T-helper 17 cell (primary cell): ENCODE data around the gene MED13L. TPM values are rescaled to one million over a fixed set of nuclear protein-coding genes. Genes with fewer than 3 reads are reported as not detected.

ENCODE experiments used
- ATAC-seq: fragments of 150-1000 bp; cut with Tn5 transposase; 2 replicates; pipeline ENCODE4 v1.10.0; 2021; ENCODE audit warnings: mild to moderate bottlenecking, moderate library complexity
- DNase-seq, 3 donors: peaks; one replicate each; pipeline versions ENCODE4 v3.0.0 to v3.0.0-alpha.2; 2020 to 2021
- H3K9me3 ChIP-seq: one replicate; pipeline ENCODE4 v1.7.0; 2013; ENCODE audit warnings: low read length, mild to moderate bottlenecking; ENCODE audit not compliant: control insufficient read depth, poor library complexity, severe bottlenecking
- H3K27ac Mint-ChIP-seq: one replicate; pipeline ENCODE4 v1.8.0; 2022; ENCODE audit warnings: mild to moderate bottlenecking, moderate library complexity, mixed read lengths
- H3K27me3 Mint-ChIP-seq: one replicate; pipeline ENCODE4 v1.8.0; 2022; ENCODE audit warnings: mixed read lengths
- H3K36me3 Mint-ChIP-seq: one replicate; pipeline ENCODE4 v1.8.0; 2022; ENCODE audit warnings: low read depth, mixed read lengths
- H3K4me1 Mint-ChIP-seq: one replicate; pipeline ENCODE4 v1.8.0; 2022; ENCODE audit warnings: mild to moderate bottlenecking, mixed read lengths
- H3K4me3 Mint-ChIP-seq: one replicate; pipeline ENCODE4 v1.8.0; 2022; ENCODE audit warnings: mild to moderate bottlenecking, moderate library complexity, mixed read lengths
- total RNA-seq, 4 donors: library from RNA in 2 of 4; stranded (reverse) in 2 of 4; gene quantifications; one replicate each; pipeline ENCODE4 v1.2.3 and lab custom pipeline; 2022 to 2026

Gene MED13L
- total RNA-seq, 2 donors from 2014 or later = 184 to 193 TPM

GRCh38 chr12:115941362-115941761 is 336.1 kb downstream of the MED13L start:
- H3K27ac Mint-ChIP-seq = no peak overlapping the region
- peaks cover 21% of the 10 kb centered on the region for H3K27me3 Mint-ChIP-seq
- H3K36me3 Mint-ChIP-seq = no peaks in the 10 kb centered on the region
- ATAC-seq (no peak), DNase-seq (no peak)
- H3K4me1 Mint-ChIP-seq = no peaks in the 10 kb centered on the region
- H3K9me3 ChIP-seq = no peaks in the 10 kb centered on the region
- H3K4me3 Mint-ChIP-seq = no peak overlapping the region

GRCh38 chr12:115938794-115939377 is 338.6 kb downstream of the MED13L start:
- Mint-ChIP-seq H3K4me1 (no peaks in the 10 kb centered on the region), H3K4me3 (no peak overlapping the region), H3K27me3 (peaks cover 25% of the 10 kb centered on the region), H3K36me3 (no peaks in the 10 kb centered on the region), H3K27ac (no peak overlapping the region)
- no peaks in the 10 kb centered on the region for H3K9me3 ChIP-seq
- ATAC-seq (no peak), DNase-seq (no peak)

- no peak overlapping the region for H3K4me3 Mint-ChIP-seq
- peaks cover 25% of the 10 kb centered on the region for H3K27me3 Mint-ChIP-seq
- no peaks in the 10 kb centered on the region for H3K9me3 ChIP-seq
- ATAC-seq = no peak
- DNase-seq = no peak
- H3K36me3 Mint-ChIP-seq = no peaks in the 10 kb centered on the region
- no peak overlapping the region for H3K27ac Mint-ChIP-seq
- no peaks in the 10 kb centered on the region for H3K4me1 Mint-ChIP-seq
Measured at GRCh38 chr12:115936997-115937916, 340.2 kb downstream of the MED13L start.

GRCh38 chr12:115934877-115935276 is 342.6 kb downstream of the MED13L start:
- no peaks in the 10 kb centered on the region for H3K9me3 ChIP-seq
- DNase-seq (no peak), ATAC-seq (no peak)
- peaks cover 22% of the 10 kb centered on the region for H3K27me3 Mint-ChIP-seq
- H3K4me1 Mint-ChIP-seq = no peaks in the 10 kb centered on the region
- H3K36me3 Mint-ChIP-seq = no peaks in the 10 kb centered on the region
- no peak overlapping the region for H3K27ac Mint-ChIP-seq
- H3K4me3 Mint-ChIP-seq = no peak overlapping the region

- no peak for DNase-seq
- Mint-ChIP-seq H3K27me3 (peaks cover 22% of the 10 kb centered on the region), H3K27ac (no peak overlapping the region), H3K4me1 (no peaks in the 10 kb centered on the region), H3K36me3 (no peaks in the 10 kb centered on the region), H3K4me3 (no peak overlapping the region)
- no peak for ATAC-seq
- H3K9me3 ChIP-seq = no peaks in the 10 kb centered on the region
Measured at GRCh38 chr12:115934046-115934445, 343.4 kb downstream of the MED13L start.

GRCh38 chr12:115932066-115932465 is 345.4 kb downstream of the MED13L start:
- Mint-ChIP-seq H3K36me3 (no peaks in the 10 kb centered on the region), H3K27me3 (peaks cover 27% of the 10 kb centered on the region), H3K27ac (no peak overlapping the region), H3K4me1 (no peaks in the 10 kb centered on the region), H3K4me3 (no peak overlapping the region)
- DNase-seq (no peak), ATAC-seq (no peak)
- no peaks in the 10 kb centered on the region for H3K9me3 ChIP-seq

GRCh38 chr12:115930336-115930735 is 347.2 kb downstream of the MED13L start:
- H3K4me3 Mint-ChIP-seq = peak overlapping the region; percentile 2
- no peaks in the 10 kb centered on the region for H3K36me3 Mint-ChIP-seq
- no peak overlapping the region for H3K27ac Mint-ChIP-seq
- ATAC-seq (no peak), DNase-seq (no peak)
- no peaks in the 10 kb centered on the region for H3K4me1 Mint-ChIP-seq
- no peaks in the 10 kb centered on the region for H3K9me3 ChIP-seq
- peaks cover 36% of the 10 kb centered on the region for H3K27me3 Mint-ChIP-seq

- no peak for ATAC-seq
- Mint-ChIP-seq H3K4me1 (no peaks in the 10 kb centered on the region), H3K4me3 (no peak overlapping the region), H3K27ac (no peak overlapping the region), H3K36me3 (peaks cover 3% of the 10 kb centered on the region), H3K27me3 (peaks cover 35% of the 10 kb centered on the region)
- no peak for DNase-seq
- peaks cover 3% of the 10 kb centered on the region for H3K9me3 ChIP-seq
Measured at GRCh38 chr12:115926037-115926670, 351.3 kb downstream of the MED13L start.

GRCh38 chr12:115923851-115924250 is 353.6 kb downstream of the MED13L start:
- Mint-ChIP-seq H3K4me3 (no peak overlapping the region), H3K27ac (no peak overlapping the region), H3K27me3 (peaks cover 39% of the 10 kb centered on the region), H3K36me3 (peaks cover 3% of the 10 kb centered on the region), H3K4me1 (no peaks in the 10 kb centered on the region)
- DNase-seq (no peak), ATAC-seq (no peak)
- peaks cover 3% of the 10 kb centered on the region for H3K9me3 ChIP-seq

GRCh38 chr12:115922952-115923564 is 354.4 kb downstream of the MED13L start:
- Mint-ChIP-seq H3K36me3 (peaks cover 3% of the 10 kb centered on the region), H3K4me1 (no peaks in the 10 kb centered on the region), H3K4me3 (no peak overlapping the region), H3K27ac (no peak overlapping the region), H3K27me3 (peaks cover 45% of the 10 kb centered on the region)
- no peak for ATAC-seq
- DNase-seq = no peak
- H3K9me3 ChIP-seq = peaks cover 3% of the 10 kb centered on the region

- DNase-seq = no peak
- no peak for ATAC-seq
- peaks cover 3% of the 10 kb centered on the region for H3K9me3 ChIP-seq
- Mint-ChIP-seq H3K4me1 (no peaks in the 10 kb centered on the region), H3K27ac (no peak overlapping the region), H3K4me3 (no peak overlapping the region), H3K27me3 (peaks cover 47% of the 10 kb centered on the region), H3K36me3 (peaks cover 3% of the 10 kb centered on the region)
Measured at GRCh38 chr12:115920395-115921183, 356.9 kb downstream of the MED13L start.

GRCh38 chr12:115918763-115919162 is 358.7 kb downstream of the MED13L start:
- H3K27ac Mint-ChIP-seq = no peak overlapping the region
- peaks cover 50% of the 10 kb centered on the region for H3K27me3 Mint-ChIP-seq
- H3K9me3 ChIP-seq = peaks cover 3% of the 10 kb centered on the region
- no peak for DNase-seq
- no peak overlapping the region for H3K4me3 Mint-ChIP-seq
- no peaks in the 10 kb centered on the region for H3K36me3 Mint-ChIP-seq
- H3K4me1 Mint-ChIP-seq = no peaks in the 10 kb centered on the region
- no peak for ATAC-seq
